HTERT RPE-1 (cell line): ENCODE measurements around the gene MAP3K7CL.
"Not testable (repeated sequence)": the region's sequence is repeated elsewhere in the genome, so short reads cannot be mapped to it uniquely, and the experiment has no call there.

ENCODE experiments used
- in situ Hi-C: fragments of 300-500 bp; cut with MboI; formaldehyde crosslinking; loops from 4 replicates; pipeline ENCODE4 v1.14.3; 2020; ENCODE audit warnings: low sequenced_read_pairs

The MAP3K7CL gene

GRCh38 chr21:29166853-29167252 is 36.4 kb downstream of the MAP3K7CL start:
- in situ Hi-C loops, result no loop called here

- in situ Hi-C loops, result not testable (repeated sequence)
Measured at GRCh38 chr21:29167481-29167880, 37.0 kb downstream of the MAP3K7CL start.

GRCh38 chr21:29168891-29169315 is 38.5 kb downstream of the MAP3K7CL start:
- in situ Hi-C loops, result no loop called here

- in situ Hi-C loops, result no loop called here
Measured at GRCh38 chr21:29170944-29171343, 40.5 kb downstream of the MAP3K7CL start.

GRCh38 chr21:29172282-29172681 is 41.8 kb downstream of the MAP3K7CL start:
- in situ Hi-C loops, result no loop called here

GRCh38 chr21:29174607-29175013 is 44.2 kb downstream of the MAP3K7CL start:
- in situ Hi-C loops, result no loop called here

- in situ Hi-C loops, result no loop called here
Measured at GRCh38 chr21:29175408-29176134, 45.1 kb downstream of the MAP3K7CL start.

GRCh38 chr21:29176471-29177120 is 46.2 kb downstream of the MAP3K7CL start:
- in situ Hi-C loops, result no loop called here

GRCh38 chr21:29177800-29178199 is 47.4 kb downstream of the MAP3K7CL start:
- in situ Hi-C loops, result no loop called here

GRCh38 chr21:29178926-29179325 is 48.5 kb downstream of the MAP3K7CL start:
- in situ Hi-C loops, result no loop called here

- in situ Hi-C loops, result no loop called here
Measured at GRCh38 chr21:29179503-29179902, 49.1 kb downstream of the MAP3K7CL start.

- in situ Hi-C loops, result no loop called here
Measured at GRCh38 chr21:29181799-29182470, 51.5 kb downstream of the MAP3K7CL start.

- in situ Hi-C loops, result no loop called here
Measured at GRCh38 chr21:29182691-29183092, 52.2 kb downstream of the MAP3K7CL start.

- in situ Hi-C loops, result no loop called here
Measured at GRCh38 chr21:29184037-29184436, 53.6 kb downstream of the MAP3K7CL start.

GRCh38 chr21:29185172-29185571 is 54.7 kb downstream of the MAP3K7CL start:
- in situ Hi-C loops, result no loop called here

GRCh38 chr21:29185633-29186032 is 55.2 kb downstream of the MAP3K7CL start:
- in situ Hi-C loops, result no loop called here

- in situ Hi-C loops, result no loop called here
Measured at GRCh38 chr21:29186246-29186645, 55.8 kb downstream of the MAP3K7CL start.

- in situ Hi-C loops, result no loop called here
Measured at GRCh38 chr21:29187944-29188343, 57.5 kb downstream of the MAP3K7CL start.

GRCh38 chr21:29189353-29189752 is 58.9 kb downstream of the MAP3K7CL start:
- in situ Hi-C loops, result no loop called here

- in situ Hi-C loops, result no loop called here
Measured at GRCh38 chr21:29190923-29191331, 60.5 kb downstream of the MAP3K7CL start.

GRCh38 chr21:29193072-29193471 is 62.6 kb downstream of the MAP3K7CL start:
- in situ Hi-C loops, result no loop called here

GRCh38 chr21:29193901-29194300 is 63.5 kb downstream of the MAP3K7CL start:
- in situ Hi-C loops, result no loop called here
